Ramos (cell line): Measurements from ENCODE around the gene TEX51.

ENCODE experiments used
- in situ Hi-C: fragments of 300-500 bp; cut with MboI; formaldehyde crosslinking; loops from one replicate; pipeline ENCODE4 v1.14.3; 2022; ENCODE audit warnings: low sequenced_read_pairs; ENCODE audit not compliant: unreplicated experiment

TEX51 gene

GRCh38 chr2:126898636-126899035, at the start of gene TEX51:
TEX51 (plus strand) TSS chr2:126898890; CDS start chr2:126898919, 29 bp downstream.
- in situ Hi-C loops: no loop called here

GRCh38 chr2:126849054-126849453, 49.6 kb upstream of the TEX51 start:
- in situ Hi-C loops: no loop called here

- in situ Hi-C loops: no loop called here
Measured at GRCh38 chr2:126849486-126849885, 49.2 kb upstream of the TEX51 start.

- in situ Hi-C loops: no loop called here
Measured at GRCh38 chr2:126849991-126850535, 48.6 kb upstream of the TEX51 start.

- in situ Hi-C loops: no loop called here
Measured at GRCh38 chr2:126850940-126851339, 47.8 kb upstream of the TEX51 start.

- in situ Hi-C loops: no loop called here
Measured at GRCh38 chr2:126851756-126852155, 46.9 kb upstream of the TEX51 start.

- in situ Hi-C loops: no loop called here
Measured at GRCh38 chr2:126852361-126852760, 46.3 kb upstream of the TEX51 start.

- in situ Hi-C loops: no loop called here
Measured at GRCh38 chr2:126855606-126856005, 43.1 kb upstream of the TEX51 start.

- in situ Hi-C loops: no loop called here
Measured at GRCh38 chr2:126856403-126856802, 42.3 kb upstream of the TEX51 start.

- in situ Hi-C loops: no loop called here
Measured at GRCh38 chr2:126857502-126857901, 41.2 kb upstream of the TEX51 start.

GRCh38 chr2:126858013-126858412, 40.7 kb upstream of the TEX51 start:
- in situ Hi-C loops: no loop called here

- in situ Hi-C loops: no loop called here
Measured at GRCh38 chr2:126858436-126858835, 40.3 kb upstream of the TEX51 start.

- in situ Hi-C loops: no loop called here
Measured at GRCh38 chr2:126858991-126859390, 39.7 kb upstream of the TEX51 start.

- in situ Hi-C loops: no loop called here
Measured at GRCh38 chr2:126859631-126860030, 39.1 kb upstream of the TEX51 start.

- in situ Hi-C loops: no loop called here
Measured at GRCh38 chr2:126860385-126860784, 38.3 kb upstream of the TEX51 start.

- in situ Hi-C loops: no loop called here
Measured at GRCh38 chr2:126862730-126863129, 36.0 kb upstream of the TEX51 start.

- in situ Hi-C loops: no loop called here
Measured at GRCh38 chr2:126863336-126864015, 35.2 kb upstream of the TEX51 start.

GRCh38 chr2:126864861-126865260, 33.8 kb upstream of the TEX51 start:
- in situ Hi-C loops: no loop called here

GRCh38 chr2:126866451-126866850, 32.2 kb upstream of the TEX51 start:
- in situ Hi-C loops: no loop called here

GRCh38 chr2:126874961-126875360, 23.7 kb upstream of the TEX51 start:
- in situ Hi-C loops: no loop called here

- in situ Hi-C loops: no loop called here
Measured at GRCh38 chr2:126876631-126877030, 22.1 kb upstream of the TEX51 start.

- in situ Hi-C loops: no loop called here
Measured at GRCh38 chr2:126877041-126877440, 21.6 kb upstream of the TEX51 start.
